VCaP (cell line): ENCODE results near the gene RNF19B.

Experiments used
- H3K27ac ChIP-seq: fragments of 450-650 bp; 2 replicates; pipeline ENCODE4 v1.5.1; 2017
- TF ChIP-seq, protein P1 (sequence below): fragments of 450-650 bp; conservative IDR thresholded peaks from 2 replicates; pipeline ENCODE4 v1.5.1; 2017; ENCODE audit warnings: mild to moderate bottlenecking, moderate library complexity

RNF19B gene

DNA sequence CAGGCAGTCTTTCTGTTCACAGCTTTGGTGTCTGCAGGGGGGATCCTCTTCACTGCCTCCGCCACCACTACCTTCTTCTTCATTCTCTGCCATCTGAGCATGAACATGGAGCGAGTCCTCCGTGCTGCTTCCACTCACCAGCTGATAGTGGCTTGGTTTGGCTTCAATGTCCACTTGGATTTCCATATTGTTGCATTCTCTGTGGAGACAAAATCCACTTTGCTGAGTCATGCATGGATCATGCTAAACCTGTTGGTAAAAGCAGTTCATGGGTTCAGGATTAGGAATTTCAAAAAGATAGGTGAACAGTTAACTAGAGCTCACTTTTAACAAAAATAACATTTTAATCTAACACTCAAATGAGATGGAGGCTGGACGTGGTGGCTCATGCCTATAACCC is 27.5 kb downstream of the RNF19B start:
- H3K27ac ChIP-seq = no peak overlapping the region
- TF ChIP-seq, protein P1, sequence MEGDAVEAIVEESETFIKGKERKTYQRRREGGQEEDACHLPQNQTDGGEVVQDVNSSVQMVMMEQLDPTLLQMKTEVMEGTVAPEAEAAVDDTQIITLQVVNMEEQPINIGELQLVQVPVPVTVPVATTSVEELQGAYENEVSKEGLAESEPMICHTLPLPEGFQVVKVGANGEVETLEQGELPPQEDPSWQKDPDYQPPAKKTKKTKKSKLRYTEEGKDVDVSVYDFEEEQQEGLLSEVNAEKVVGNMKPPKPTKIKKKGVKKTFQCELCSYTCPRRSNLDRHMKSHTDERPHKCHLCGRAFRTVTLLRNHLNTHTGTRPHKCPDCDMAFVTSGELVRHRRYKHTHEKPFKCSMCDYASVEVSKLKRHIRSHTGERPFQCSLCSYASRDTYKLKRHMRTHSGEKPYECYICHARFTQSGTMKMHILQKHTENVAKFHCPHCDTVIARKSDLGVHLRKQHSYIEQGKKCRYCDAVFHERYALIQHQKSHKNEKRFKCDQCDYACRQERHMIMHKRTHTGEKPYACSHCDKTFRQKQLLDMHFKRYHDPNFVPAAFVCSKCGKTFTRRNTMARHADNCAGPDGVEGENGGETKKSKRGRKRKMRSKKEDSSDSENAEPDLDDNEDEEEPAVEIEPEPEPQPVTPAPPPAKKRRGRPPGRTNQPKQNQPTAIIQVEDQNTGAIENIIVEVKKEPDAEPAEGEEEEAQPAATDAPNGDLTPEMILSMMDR = no peak

DNA sequence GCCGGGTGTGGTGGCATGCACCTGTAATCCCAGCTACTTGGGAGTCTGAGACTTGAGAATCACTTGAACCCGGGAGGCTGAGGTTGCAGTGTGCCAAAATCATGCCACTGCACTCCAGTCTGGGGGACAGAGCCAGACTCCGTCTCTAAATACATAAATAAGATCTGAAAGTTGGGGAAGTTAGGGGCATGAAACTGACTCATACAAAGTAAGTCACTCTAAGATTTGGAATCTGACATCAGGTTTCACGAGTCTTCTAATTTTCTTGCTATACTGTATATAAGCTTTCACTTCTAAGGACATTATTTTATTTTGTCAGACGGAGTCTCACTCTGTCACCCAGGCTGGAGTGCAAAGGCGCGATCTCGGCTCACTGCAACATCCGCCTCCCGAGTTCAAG is 30.1 kb downstream of the RNF19B start:
- H3K27ac ChIP-seq = peak overlapping the region; percentile 75

DNA sequence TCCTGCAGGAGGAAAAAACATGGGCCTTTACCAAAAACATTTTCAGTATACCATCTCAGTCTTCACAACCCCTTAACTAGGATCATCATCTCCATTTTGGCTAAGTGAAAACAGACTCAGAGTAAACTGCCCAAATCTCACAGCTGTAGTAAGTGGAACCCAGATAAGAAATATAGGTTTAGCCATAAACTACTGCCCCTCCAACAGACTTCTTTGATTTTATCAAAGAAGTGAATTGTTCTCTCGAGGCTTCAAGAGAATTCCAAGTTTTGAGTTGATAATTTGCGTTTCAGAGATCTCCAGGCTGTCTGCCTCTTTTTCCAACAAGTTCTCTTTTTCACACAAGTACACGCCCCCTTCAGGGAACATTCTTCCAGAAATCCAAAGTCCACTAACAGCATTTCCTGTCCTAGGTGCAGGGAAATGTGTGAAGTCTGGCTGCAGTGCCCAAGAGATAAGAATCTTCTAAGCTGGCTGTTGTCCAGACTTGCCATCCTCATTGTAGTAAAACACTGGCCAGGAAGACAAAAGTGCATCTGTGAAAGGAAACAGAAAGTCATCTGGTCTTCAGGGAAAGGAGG is 30.8 kb downstream of the RNF19B start:
- TF ChIP-seq, protein P1 = peak; percentile 53
- peak overlapping the region; percentile 75 for H3K27ac ChIP-seq

More for the DNA sequence above, 30.1 kb downstream of the RNF19B start:
- TF ChIP-seq, protein P1 = no peak

DNA sequence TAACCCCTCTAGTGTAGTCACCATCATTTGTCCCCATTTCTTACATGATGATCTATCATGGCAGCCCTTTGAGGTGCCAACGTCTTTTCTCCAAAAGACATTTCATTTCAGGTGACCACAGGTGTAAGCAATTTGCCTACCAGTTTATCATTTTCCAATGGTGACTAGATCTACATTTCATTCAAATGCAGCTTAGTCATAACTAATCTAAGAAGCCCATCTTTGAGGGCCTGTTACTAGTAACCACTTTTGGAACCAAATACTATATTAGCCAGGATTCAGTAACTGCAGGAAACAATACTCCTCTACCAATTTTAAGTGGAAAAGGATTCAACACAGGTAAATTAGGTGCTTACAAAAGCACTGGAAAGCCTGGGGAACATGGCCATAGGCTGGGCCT is 32.8 kb downstream of the RNF19B start:
- no peak overlapping the region for H3K27ac ChIP-seq
- TF ChIP-seq, protein P1 = no peak

DNA sequence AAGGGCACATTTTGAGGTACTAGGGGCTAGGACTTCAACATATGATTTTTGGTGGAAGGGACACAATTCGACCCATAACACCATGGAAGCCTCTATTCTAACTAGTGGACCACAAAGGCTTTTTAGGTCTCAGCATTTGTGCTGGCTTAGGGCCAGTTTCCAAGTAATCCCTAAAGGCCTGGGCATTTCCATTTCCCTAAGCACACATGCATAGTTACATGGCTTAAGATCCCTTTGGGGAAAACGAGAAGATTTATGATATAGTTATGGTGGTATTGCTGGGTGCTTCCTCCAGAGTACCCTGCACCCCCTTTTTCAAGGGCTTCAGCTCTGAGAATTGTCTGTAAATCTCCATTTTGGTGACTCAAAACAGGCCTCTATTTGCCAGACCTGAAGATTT is 35.2 kb downstream of the RNF19B start:
- no peak overlapping the region for H3K27ac ChIP-seq
- TF ChIP-seq, protein P1 = no peak

DNA sequence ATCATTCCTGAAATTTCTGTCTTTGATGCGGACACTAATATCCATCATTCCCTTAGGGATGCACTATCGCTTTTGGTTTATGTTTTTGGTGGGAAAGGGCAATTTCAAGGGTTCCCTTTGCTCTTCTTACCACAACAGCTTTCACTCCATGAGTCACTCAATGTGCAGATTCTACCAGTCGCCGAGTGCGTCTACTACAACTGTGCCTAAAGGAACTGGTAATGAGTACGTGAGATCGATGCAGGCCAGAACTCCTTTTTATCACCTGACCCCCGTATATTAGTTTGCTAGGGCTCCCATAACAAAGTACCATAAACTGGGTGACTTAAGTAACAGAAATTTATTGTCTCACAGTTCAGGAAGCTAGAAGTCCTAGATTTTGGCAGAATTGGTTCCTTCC is 35.9 kb downstream of the RNF19B start:
- TF ChIP-seq, protein P1 = no peak
- no peak overlapping the region for H3K27ac ChIP-seq

DNA sequence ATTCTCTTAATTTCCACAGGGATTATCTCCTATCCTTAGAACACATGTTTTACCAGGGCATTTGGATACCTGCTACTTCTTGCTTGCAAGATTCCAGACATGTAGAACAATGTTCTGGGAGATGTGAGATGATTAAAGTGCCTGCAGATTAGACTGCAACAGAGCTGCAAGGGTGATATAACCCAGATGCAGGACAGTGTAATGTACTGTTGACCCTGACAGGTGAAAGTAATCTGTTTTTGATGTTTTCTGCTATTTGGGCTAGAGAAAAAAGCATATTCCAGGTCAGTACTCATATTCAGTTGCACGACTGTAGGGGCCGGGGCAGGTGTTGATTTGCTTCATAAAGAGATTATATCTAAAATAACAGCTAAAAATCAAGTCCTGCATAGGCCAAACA is 36.3 kb downstream of the RNF19B start:
- no peak overlapping the region for H3K27ac ChIP-seq
- TF ChIP-seq, protein P1 = no peak

DNA sequence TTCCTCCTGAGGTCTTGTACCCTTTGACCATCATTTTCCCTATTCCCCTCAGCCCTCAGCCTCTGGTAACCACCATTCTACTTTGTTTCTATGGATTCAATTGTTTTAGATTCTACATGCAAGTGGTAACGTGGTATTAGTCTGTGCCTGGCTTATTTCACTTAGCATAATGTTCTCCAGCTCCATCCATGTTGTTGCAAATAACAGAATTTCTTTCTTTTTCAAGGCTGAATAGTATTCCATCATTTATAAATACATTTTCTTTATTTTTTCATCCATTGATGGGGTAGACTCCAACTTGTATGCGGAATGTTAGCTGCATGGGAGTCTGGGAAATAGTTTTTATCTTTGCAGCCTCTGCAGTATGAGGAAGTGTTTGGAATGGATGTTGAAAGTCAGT is 37.2 kb downstream of the RNF19B start:
- TF ChIP-seq, protein P1 = no peak
- H3K27ac ChIP-seq = no peak overlapping the region
